Cardiac fibroblast (primary cell): ENCODE measurements around the gene KRT73.
A peak's percentile ranks its signal among the peaks of the same experiment; 100 is the strongest.

Experiments used
- DNase-seq, 2 donors: peaks; one replicate each; pipeline versions ENCODE4 v3.0.0 to v3.0.0-alpha.2; 2010; ENCODE audit warnings: low read depth in 2 of 2
- H3K4me3 ChIP-seq, 2 donors: replicated peaks in 1 of 2; 1 replicate in 1 of 2; 2 replicates in 1 of 2; pipeline ENCODE4 v1.5.1; 2011; ENCODE audit warnings: low read depth in 2 of 2, low read length in 2 of 2, mild to moderate bottlenecking in 2 of 2, moderate library complexity in 1 of 2
- TF ChIP-seq, protein P1 (sequence below): IDR thresholded peaks from one replicate; pipeline ENCODE4 v1.5.1; 2011; ENCODE audit warnings: low read depth, mild to moderate bottlenecking, low read length, inconsistent platforms

The KRT73 gene

DNA sequence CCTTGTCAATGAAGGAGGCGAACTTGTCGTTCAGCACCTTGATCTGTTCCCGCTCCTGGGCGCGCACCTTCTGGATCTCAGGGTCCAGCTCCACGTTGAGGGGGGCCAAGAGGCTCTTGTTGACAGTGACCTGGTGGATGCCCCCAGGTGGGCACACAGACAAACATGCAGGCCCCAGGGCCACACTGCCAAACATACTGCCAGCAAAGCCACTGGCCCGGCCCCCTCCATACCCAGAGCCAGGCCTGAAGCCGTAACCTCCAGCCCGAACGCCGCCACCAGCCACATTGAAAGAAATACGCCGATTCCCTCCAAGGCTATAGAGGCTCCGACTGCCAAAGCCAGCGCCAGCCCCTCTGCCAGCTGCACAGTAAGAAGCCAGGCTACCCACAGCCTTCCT, 45.1 kb downstream of the KRT73 start:
- no peak for DNase-seq
- H3K4me3 ChIP-seq, result no peak overlapping the region
- TF ChIP-seq, protein P1, sequence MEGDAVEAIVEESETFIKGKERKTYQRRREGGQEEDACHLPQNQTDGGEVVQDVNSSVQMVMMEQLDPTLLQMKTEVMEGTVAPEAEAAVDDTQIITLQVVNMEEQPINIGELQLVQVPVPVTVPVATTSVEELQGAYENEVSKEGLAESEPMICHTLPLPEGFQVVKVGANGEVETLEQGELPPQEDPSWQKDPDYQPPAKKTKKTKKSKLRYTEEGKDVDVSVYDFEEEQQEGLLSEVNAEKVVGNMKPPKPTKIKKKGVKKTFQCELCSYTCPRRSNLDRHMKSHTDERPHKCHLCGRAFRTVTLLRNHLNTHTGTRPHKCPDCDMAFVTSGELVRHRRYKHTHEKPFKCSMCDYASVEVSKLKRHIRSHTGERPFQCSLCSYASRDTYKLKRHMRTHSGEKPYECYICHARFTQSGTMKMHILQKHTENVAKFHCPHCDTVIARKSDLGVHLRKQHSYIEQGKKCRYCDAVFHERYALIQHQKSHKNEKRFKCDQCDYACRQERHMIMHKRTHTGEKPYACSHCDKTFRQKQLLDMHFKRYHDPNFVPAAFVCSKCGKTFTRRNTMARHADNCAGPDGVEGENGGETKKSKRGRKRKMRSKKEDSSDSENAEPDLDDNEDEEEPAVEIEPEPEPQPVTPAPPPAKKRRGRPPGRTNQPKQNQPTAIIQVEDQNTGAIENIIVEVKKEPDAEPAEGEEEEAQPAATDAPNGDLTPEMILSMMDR, result no peak

DNA sequence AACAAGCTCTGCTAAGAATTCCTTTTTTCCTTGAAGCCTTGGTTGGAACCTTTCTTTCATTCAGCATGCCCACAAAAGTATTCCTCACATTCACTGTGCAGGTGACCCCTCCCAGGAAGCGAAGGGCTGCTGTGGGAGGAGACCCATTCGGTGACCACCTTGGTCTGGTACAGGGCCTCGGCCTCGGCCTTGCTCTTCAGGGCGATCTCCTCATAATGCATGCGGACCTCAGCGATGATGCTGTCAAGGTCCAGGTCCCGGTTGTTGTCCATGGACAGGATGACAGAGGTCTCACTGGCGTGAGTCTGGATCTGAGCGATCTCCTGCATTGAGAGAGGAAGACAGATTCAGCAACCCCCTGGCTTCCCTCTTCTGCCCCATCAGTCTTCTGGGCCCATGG, 47.8 kb downstream of the KRT73 start:
- TF ChIP-seq, protein P1, result no peak
- H3K4me3 ChIP-seq, result no peak overlapping the region
- no peak for DNase-seq

DNA sequence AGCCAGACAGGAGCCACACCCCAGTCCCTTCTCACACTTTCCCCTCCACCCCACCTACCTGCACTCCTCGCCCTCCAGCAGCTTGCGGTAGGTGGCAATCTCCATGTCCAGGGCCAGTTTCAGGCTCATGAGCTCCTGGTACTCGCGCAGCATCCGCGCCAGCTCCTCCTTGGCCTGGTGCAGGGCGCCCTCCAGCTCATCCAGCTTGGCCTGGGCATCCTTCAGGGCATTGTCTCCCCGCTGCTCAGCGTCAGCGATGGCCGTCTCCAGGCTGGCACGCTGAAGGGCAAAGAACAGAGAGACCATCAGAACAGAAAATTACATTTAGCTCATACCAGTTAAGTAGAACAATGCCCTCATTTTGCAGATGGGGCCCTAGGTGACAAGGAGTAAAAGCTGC, 50.2 kb downstream of the KRT73 start:
- H3K4me3 ChIP-seq, result no peak overlapping the region
- DNase-seq, result no peak
- TF ChIP-seq, protein P1, result no peak

DNA sequence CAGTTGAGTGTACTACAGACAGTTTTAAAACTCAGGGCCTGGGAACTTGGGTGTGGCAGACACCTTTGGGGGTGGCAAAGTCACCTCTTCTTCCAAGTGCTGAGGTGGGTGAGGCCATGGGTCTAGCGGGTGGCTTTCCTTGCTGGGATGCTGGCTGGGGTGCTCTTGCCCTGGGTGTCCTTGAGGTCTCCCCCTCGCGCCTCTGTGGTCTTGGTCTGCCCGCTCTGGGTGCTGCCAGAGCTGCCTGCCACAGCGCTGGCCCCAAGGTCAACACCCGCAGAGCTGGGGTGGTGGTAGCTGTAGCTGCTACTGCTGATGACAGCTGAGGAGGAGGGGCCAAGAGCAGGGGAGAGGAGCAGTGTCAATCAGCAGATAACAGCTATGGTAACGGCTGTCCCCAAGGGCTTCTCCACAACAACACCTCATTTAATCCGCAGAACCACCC, 51.5 kb downstream of the KRT73 start:
- TF ChIP-seq, protein P1, result no peak
- DNase-seq, result no peak
- no peak overlapping the region for H3K4me3 ChIP-seq

DNA sequence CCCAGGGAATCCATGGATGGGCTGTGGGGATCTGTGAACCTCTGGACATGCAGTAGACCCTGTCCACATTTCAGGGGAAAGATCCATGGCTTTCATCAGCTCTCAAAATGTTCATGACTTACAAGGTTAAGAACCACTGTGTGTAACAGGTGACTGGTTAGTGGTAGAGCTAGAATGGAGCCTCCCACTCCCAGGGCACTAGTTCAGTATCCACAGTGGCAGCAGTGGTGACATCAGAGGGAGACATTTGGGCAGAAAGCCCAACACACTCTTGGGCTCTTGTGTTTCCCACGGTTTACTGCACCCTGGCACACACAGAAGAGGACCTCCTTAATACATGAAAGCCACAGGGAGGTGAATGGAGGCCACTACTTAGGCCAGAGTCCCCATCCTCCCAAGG, 53.8 kb downstream of the KRT73 start:
- TF ChIP-seq, protein P1, result no peak
- H3K4me3 ChIP-seq, result no peak overlapping the region
- DNase-seq, result no peak

DNA sequence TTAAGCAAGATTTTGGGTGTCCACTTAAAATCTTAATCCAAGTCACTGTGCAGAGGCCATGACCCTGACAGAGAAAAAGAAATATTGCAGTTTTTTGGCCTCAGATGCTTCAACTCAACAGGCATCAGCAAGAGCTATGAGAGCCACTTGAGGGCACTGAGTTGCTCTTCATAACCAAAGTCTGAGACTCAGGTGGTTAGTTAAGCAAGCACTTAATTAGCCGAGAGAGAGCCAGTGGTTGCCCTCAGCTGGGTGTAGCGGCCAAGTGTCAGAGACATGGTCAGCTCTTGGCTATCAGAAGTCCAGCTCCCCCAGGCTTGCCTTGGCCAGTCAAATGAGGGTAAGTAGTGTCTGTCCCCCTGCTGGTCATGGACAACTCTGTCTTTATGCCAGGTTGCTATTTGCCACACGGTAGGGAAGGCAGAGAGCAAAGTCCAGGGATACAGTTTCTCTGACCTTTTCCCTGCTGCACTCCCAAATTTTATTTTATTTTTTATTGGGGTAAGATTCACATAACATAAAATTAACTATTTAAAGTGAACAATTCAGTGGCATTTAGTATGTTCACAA, 56.4 kb downstream of the KRT73 start:
- TF ChIP-seq, protein P1, result peak; percentile 48
- peak in 1 of 2 donors; percentile 23 for DNase-seq
- no peak overlapping the region for H3K4me3 ChIP-seq

DNA sequence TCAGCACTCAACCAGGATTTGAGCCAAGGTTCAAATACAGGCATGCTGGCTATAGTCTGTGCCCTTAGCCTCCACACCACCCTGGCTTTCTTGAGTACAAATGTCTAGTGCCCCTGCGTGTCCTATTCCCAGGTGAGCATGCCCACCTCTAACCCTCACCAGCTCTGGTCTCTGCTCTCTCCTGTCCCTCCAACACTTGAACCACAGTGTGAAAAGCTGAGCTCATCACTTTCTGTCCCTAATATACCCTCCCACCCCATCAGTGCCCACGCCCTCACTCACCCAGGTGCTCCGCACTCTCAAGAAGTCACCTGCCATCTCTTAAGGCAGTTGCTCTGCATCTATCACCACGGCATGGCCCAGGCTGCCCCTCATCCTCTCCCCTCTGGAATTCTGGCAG, 58.4 kb downstream of the KRT73 start:
- H3K4me3 ChIP-seq, result no peak overlapping the region
- no peak for DNase-seq
- TF ChIP-seq, protein P1, result no peak
